ENCODE measurements around the gene SV2B. TPM values are rescaled to one million over a fixed set of nuclear protein-coding genes. Genes with fewer than 3 reads are reported as not detected.
A peak's percentile ranks its signal among the peaks of the same experiment; 100 is the strongest.

Gene SV2B
- total RNA-seq, 1 experiment from 2014 or later, result not detected

- Histone ChIP-seq H3K56ac (ENCODE audit: insufficient read length, low read depth, low read length) (no peak overlapping the region), H4K91ac (ENCODE audit: insufficient read length, low read depth, low read length) (no peak overlapping the region), H3K23ac (ENCODE audit: insufficient read length, low read depth, low read length) (no peak overlapping the region), H2AK5ac (ENCODE audit: insufficient read length, low read length) (no peak overlapping the region), H3K79me2 (ENCODE audit: insufficient read depth, low read length) (no peaks in the 10 kb centered on the region), H2BK15ac (ENCODE audit: low read depth, low read length) (no peak overlapping the region), H3K18ac (ENCODE audit: insufficient read length, low read depth, low read length) (no peak overlapping the region), H3K79me1 (ENCODE audit: insufficient read depth, low read depth, low read length, poor library complexity, severe bottlenecking) (no peaks in the 10 kb centered on the region), H2BK20ac (ENCODE audit: low read depth, low read length, poor library complexity, severe bottlenecking) (no peak overlapping the region), H4K5ac (ENCODE audit: insufficient read length, low read depth, low read length) (no peak overlapping the region), H2BK120ac (ENCODE audit: low read depth, low read length, poor library complexity, severe bottlenecking) (no peak overlapping the region), H3K27ac (ENCODE audit: insufficient read length, low read depth, low read length) (no peak overlapping the region), H4K20me1 (ENCODE audit: control insufficient read depth, insufficient read depth, insufficient read length) (no peaks in the 10 kb centered on the region), H3K9me3 (ENCODE audit: control insufficient read depth, low read depth, low read length) (no peaks in the 10 kb centered on the region), H3K23me2 (ENCODE audit: insufficient read length, low read depth, low read length, poor library complexity, severe bottlenecking) (no peaks in the 10 kb centered on the region), H3K4ac (ENCODE audit: low read depth, low read length) (no peak overlapping the region), H2AFZ (ENCODE audit: low read length) (no peak overlapping the region), H3T11ph (ENCODE audit: low read length) (no peak overlapping the region), H2BK12ac (ENCODE audit: insufficient read length, low read depth, low read length) (no peak overlapping the region), H3K14ac (ENCODE audit: insufficient read depth, low read length) (no peak overlapping the region; the same call in 1 of the 2 replicates), H3K4me1 (ENCODE audit: insufficient read depth, low read length) (no peaks in the 10 kb centered on the region), H3K27me3 (ENCODE audit: insufficient read depth, low read length) (no peaks in the 10 kb centered on the region), H3K9ac (ENCODE audit: extremely low read depth, insufficient read length, low read length) (no peak overlapping the region), H2BK5ac (ENCODE audit: insufficient read length, low read length) (no peak overlapping the region), H3K4me2 (ENCODE audit: insufficient read depth, insufficient read length, low read length) (no peak overlapping the region), H4K8ac (replicated peaks; ENCODE audit: insufficient read length, low read depth, low read length) (no peak overlapping the region)
- WGBS (ENCODE audit: extremely low coverage, insufficient read length, low lambda C conversion rate), result no CpG with 5 or more reads among the region's 6 CpGs
- H3K4me3 Mint-ChIP-seq, result no peak overlapping the region
- no peaks in the 10 kb centered on the region; a peak in 1 of 5 replicates for H3K9me3 Mint-ChIP-seq
- no peaks in the 10 kb centered on the region for H3K4me1 Mint-ChIP-seq
- H3K36me3 Mint-ChIP-seq (ENCODE audit: insufficient read depth in 1 of 3, low read depth in 3 of 3), result no peaks in the 10 kb centered on the region
- H3K27ac Mint-ChIP-seq, result no peak overlapping the region
- DNase-seq, result peak; percentile 64
- peak; percentile 54 for TF ChIP-seq CTCF (conservative IDR thresholded peaks at IDR 0.05)
- peaks cover 8% of the 10 kb centered on the region for H3K27me3 Mint-ChIP-seq (ENCODE audit: low read depth)
These were observed 158.3 kb downstream of the SV2B start for GRCh38 chr15:91258415-91258759.

All from H9 (cell line).